ENCODE data around the gene RNF26.

DNA sequence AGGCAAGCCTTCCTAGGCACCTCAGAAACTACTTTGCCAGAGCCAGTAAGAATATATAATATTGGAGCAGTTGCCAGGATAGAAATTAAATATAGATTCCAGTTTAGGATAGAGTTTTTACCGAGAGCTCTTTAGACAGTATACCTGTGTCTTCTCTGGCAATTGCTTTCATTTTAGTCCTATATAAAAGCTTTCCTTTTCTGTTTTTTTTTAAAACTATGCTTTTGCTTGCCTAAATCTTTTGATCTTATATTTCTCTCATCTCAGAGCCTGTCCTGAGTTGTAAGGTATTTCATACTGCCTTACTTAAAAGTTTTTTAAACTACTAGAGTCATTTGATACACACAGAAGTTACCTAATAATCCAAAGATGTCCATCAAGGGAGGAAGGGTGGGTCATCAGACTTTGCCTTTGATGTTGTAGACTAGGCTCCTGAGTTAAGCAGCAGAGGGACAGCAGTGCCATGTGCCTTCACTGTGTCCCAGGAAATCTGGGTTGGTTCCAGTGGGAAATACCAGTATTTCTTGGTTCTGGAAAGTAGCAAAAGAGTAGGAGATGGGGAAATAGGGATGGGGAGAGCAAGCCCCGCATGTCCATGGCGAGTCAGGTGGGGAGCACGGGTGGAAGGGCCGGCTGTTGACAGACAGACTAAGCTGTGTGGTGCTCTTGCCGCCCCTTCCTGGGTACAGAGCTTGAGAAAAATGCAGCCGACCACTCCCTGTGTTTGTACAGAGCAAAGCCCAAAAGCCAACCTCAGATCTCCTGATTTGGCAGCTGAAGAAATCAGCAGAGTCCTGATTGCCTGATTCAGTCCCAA lies 28.6 kb upstream of the RNF26 start:
- TF ChIP-seq, protein P1, sequence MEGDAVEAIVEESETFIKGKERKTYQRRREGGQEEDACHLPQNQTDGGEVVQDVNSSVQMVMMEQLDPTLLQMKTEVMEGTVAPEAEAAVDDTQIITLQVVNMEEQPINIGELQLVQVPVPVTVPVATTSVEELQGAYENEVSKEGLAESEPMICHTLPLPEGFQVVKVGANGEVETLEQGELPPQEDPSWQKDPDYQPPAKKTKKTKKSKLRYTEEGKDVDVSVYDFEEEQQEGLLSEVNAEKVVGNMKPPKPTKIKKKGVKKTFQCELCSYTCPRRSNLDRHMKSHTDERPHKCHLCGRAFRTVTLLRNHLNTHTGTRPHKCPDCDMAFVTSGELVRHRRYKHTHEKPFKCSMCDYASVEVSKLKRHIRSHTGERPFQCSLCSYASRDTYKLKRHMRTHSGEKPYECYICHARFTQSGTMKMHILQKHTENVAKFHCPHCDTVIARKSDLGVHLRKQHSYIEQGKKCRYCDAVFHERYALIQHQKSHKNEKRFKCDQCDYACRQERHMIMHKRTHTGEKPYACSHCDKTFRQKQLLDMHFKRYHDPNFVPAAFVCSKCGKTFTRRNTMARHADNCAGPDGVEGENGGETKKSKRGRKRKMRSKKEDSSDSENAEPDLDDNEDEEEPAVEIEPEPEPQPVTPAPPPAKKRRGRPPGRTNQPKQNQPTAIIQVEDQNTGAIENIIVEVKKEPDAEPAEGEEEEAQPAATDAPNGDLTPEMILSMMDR (IDR thresholded peaks at IDR 0.05) = no peak
- no peak for TF ChIP-seq POLR2A (IDR thresholded peaks at IDR 0.05)
- TF ChIP-seq POLR2AphosphoS5 (IDR thresholded peaks at IDR 0.05) = no peak
